Activated naive CD8-positive, alpha-beta T cell treated with anti-CD3 and anti-CD28 coated beads, Interleukin-2, amount 50 U/mL, for 24 hours (primary cell): ENCODE data around the gene IRS2.

ENCODE experiments used
- ATAC-seq: fragments of 150-1000 bp; cut with Tn5 transposase; one replicate; pipeline ENCODE4 v1.10.0; 2021
- DNase-seq: peaks from one replicate; pipeline ENCODE4 v3.0.0; 2021
- H3K27ac Mint-ChIP-seq: one replicate; pipeline ENCODE4 v1.8.0; 2021; ENCODE audit warnings: mild to moderate bottlenecking, mixed read lengths
- H3K27me3 Mint-ChIP-seq: one replicate; pipeline ENCODE4 v1.8.0; 2021; ENCODE audit warnings: mixed read lengths
- H3K36me3 Mint-ChIP-seq: one replicate; pipeline ENCODE4 v1.8.0; 2021; ENCODE audit warnings: low read depth, mixed read lengths
- H3K4me1 Mint-ChIP-seq: one replicate; pipeline ENCODE4 v1.8.0; 2021; ENCODE audit warnings: mixed read lengths
- H3K4me3 Mint-ChIP-seq: one replicate; pipeline ENCODE4 v1.8.0; 2021; ENCODE audit warnings: mild to moderate bottlenecking, moderate library complexity, mixed read lengths
- H3K9me3 Mint-ChIP-seq: one replicate; pipeline ENCODE4 v1.8.0; 2021; ENCODE audit warnings: mixed read lengths

The IRS2 gene

DNA sequence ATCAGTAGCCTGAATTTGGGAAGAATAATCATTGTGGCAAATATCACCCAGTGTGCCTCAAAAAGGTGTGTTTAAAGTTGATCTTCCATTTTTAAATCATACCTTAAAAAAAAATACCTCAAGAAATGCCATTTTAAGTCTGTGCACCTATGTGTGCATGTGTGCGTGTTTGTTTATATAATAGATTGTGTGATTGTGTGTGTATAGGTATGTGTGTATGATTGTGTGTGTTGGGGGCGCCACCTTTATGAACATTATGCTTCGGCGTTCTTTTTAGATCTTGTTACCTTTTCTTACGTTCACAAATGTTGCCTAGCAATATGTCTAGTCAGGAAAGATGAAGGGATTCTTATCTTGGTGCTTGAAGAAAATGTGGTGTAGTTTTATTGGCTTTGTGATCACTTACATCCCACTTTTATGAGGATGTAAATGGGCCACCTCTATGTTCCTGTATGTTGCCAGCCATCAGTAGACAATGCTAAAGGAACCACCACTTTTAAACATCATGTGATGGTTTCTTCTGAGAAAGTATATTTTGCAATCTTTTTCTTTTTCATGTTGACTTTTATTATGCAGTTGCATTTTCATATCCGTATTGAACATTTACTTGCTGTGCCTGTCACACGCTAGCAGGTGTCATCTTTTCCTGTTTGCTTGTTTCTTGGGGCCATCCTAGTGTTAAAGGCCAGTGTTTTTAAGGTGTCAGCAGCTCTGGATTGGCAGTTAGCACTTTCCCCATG, 2.2 kb upstream of the IRS2 start:
- H3K4me3 Mint-ChIP-seq, result no peak overlapping the region

DNA sequence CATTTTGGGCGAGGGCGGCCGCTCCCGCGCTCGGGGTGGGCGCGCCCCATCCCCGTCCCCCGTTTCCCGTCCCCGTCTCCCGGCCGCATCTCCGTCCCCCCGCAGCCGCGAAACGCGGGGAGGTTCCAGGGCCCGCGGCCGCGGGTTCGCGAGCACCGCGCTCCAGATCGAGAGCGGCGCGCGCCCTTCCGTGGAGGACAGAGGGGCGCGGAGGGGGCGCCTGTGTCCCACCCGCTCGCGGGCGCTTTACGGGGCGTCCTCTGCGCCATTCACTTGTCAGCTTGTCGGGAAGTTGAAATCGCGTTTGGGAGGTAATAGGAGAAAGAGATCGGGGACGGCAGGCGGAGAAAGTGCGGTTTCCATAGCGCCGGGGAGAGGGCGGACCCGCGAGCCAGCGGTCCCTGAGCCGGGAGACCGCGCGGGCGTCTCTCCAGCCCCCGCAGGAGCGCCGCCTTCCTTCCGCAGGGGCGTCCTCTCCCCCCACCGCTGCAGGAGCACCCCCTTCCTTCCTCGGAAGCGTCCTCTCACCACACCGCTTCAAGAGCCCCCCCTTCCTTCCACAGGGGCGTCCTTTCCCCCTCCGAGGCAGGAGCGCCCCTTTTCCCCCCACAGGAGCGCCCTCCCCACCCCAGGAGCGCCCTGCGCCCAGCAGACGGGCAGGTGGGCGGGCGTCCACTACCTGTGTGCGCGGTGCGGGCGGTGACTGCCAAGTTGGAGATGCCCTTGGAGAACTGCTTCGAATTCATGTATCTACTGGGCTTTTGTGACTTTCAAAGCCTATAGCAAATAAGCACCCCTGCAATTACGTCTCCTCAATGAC, 962 bp upstream of the IRS2 start:
- H3K4me3 Mint-ChIP-seq, result peak overlapping the region; percentile 77
- no peaks in the 10 kb centered on the region for H3K36me3 Mint-ChIP-seq
- peaks cover 19% of the 10 kb centered on the region for H3K27me3 Mint-ChIP-seq
- ATAC-seq, result no peak
- no peaks in the 10 kb centered on the region for H3K9me3 Mint-ChIP-seq
- H3K4me1 Mint-ChIP-seq, result peaks cover 10% of the 10 kb centered on the region
- H3K27ac Mint-ChIP-seq, result peak overlapping the region; percentile 42
- peak; percentile 39 for DNase-seq

More for the DNA sequence above, 2.2 kb upstream of the IRS2 start:
- Mint-ChIP-seq H3K36me3 (no peaks in the 10 kb centered on the region), H3K9me3 (no peaks in the 10 kb centered on the region), H3K4me1 (peaks cover 10% of the 10 kb centered on the region), H3K27me3 (peaks cover 19% of the 10 kb centered on the region), H3K27ac (no peak overlapping the region)
- no peak for DNase-seq
- no peak for ATAC-seq

DNA sequence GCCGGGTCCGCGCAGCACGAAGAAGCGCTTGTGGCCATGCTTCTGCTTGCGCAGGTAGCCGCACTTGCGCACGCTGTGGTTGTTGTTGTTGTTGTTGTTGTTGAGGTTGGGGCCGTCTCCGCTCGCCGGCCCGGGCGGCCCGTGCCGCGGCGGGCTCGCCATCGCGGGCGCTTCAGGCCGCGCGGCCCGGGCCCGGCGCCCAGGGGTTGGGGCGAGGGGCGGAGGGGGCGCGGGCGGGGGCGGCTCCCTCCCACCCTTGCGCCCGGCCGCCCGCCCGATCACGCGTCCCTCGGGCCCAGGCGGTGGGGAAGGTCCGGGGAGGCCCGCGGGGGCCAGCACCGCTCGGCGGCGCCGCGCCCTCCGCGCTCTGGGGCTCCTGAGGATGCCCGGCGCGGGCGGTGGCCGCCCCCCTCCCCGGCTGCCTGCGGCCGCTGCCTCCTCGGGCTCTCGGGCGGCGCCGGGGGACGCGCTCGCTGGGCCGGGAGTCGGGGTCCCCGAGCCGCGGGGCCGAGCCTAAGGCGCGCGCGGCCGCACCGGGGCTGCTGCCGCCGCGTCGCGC, 412 bp downstream of the IRS2 start:
- Mint-ChIP-seq H3K27me3 (peaks cover 17% of the 10 kb centered on the region), H3K4me3 (peak overlapping the region; percentile 69), H3K36me3 (peaks cover 4% of the 10 kb centered on the region), H3K4me1 (peaks cover 14% of the 10 kb centered on the region), H3K9me3 (no peaks in the 10 kb centered on the region), H3K27ac (no peak overlapping the region)
- DNase-seq (no peak), ATAC-seq (peak; percentile 6)

DNA sequence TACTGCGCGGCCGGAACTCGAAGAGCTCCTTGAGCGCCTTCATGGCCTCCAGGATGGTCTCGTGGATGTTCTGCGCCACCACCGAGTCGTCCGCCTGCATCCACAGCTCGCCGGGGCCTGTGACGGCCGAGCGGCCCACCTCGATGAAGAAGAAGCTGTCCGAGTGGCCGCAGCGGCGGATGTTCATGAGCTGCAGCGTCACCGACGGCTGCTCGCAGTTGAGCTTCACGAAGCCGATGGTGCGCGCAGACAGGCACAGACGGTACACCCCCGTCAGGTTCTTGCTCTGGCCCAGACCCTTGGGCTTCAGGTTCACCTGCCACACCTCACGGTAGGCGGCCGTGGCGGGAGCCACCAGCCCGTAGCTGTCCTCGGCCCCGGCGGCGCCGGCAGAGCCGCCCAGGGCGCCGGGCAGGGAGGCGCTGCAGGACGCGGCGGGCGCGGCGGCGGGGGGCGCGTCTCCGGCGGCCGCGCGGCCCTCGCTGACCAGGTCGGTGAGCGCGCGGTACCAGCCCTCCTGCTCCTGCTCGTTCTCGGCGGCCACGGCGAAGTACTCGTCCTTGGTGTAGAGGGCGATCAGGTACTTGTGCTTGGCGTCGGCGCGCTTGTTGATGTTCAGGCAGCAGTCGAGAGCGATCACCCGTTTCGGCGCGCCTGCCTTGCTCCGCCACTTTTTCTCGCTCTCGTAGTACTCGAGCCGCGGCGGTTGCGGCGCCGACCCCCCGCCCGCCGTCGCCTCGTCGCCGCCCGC, 1.1 kb downstream of the IRS2 start:
- H3K36me3 Mint-ChIP-seq, result peaks cover 4% of the 10 kb centered on the region
- H3K4me1 Mint-ChIP-seq, result peaks cover 17% of the 10 kb centered on the region
- peak overlapping the region; percentile 63 for H3K4me3 Mint-ChIP-seq
- H3K27me3 Mint-ChIP-seq, result peaks cover 14% of the 10 kb centered on the region
- peak; percentile 44 for DNase-seq
- no peaks in the 10 kb centered on the region for H3K9me3 Mint-ChIP-seq
- H3K27ac Mint-ChIP-seq, result no peak overlapping the region
- ATAC-seq, result no peak

- peaks cover 11% of the 10 kb centered on the region for H3K27me3 Mint-ChIP-seq
- peak; percentile 41 for ATAC-seq
- H3K27ac Mint-ChIP-seq, result no peak overlapping the region
- H3K9me3 Mint-ChIP-seq, result no peaks in the 10 kb centered on the region
- H3K4me1 Mint-ChIP-seq, result peaks cover 24% of the 10 kb centered on the region
- DNase-seq, result peak; percentile 76
- peaks cover 4% of the 10 kb centered on the region for H3K36me3 Mint-ChIP-seq
- H3K4me3 Mint-ChIP-seq, result peak overlapping the region; percentile 63
Observed at GRCh38 chr13:109784590-109785140, 1.7 kb downstream of the IRS2 start.

GRCh38 chr13:109783815-109784589, 2.4 kb downstream of the IRS2 start:
- no peak for DNase-seq
- peaks cover 4% of the 10 kb centered on the region for H3K36me3 Mint-ChIP-seq
- H3K27me3 Mint-ChIP-seq, result peaks cover 7% of the 10 kb centered on the region
- no peak overlapping the region for H3K27ac Mint-ChIP-seq
- H3K9me3 Mint-ChIP-seq, result no peaks in the 10 kb centered on the region
- ATAC-seq, result no peak
- H3K4me1 Mint-ChIP-seq, result peaks cover 30% of the 10 kb centered on the region
- H3K4me3 Mint-ChIP-seq, result no peak overlapping the region

DNA sequence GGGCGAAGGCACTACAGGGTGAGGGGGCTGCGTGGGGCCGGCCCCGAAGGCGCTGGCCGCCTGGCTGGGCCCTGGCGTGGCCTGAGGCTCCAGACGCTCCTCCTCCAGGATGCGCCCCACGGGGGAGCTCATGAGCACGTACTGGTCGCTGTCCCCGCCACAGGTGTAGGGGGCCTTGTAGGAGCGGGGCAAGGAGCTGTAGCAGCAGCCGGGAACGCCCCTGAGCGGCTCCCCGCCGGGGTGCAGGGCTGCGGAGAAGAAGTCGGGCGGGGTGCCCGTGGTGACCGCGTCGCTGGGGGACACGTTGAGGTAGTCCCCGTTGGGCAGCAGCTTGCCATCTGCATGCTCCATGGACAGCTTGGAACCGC, 3.0 kb downstream of the IRS2 start:
- no peak overlapping the region for H3K4me3 Mint-ChIP-seq
- DNase-seq, result no peak
- peaks cover 34% of the 10 kb centered on the region for H3K4me1 Mint-ChIP-seq
- no peak for ATAC-seq
- peaks cover 1% of the 10 kb centered on the region for H3K27me3 Mint-ChIP-seq
- peaks cover 4% of the 10 kb centered on the region for H3K36me3 Mint-ChIP-seq
- H3K9me3 Mint-ChIP-seq, result no peaks in the 10 kb centered on the region
- H3K27ac Mint-ChIP-seq, result no peak overlapping the region

GRCh38 chr13:109782823-109783431, 3.5 kb downstream of the IRS2 start:
- Mint-ChIP-seq H3K4me3 (no peak overlapping the region), H3K27me3 (no peaks in the 10 kb centered on the region), H3K27ac (no peak overlapping the region), H3K9me3 (no peaks in the 10 kb centered on the region), H3K4me1 (peaks cover 38% of the 10 kb centered on the region), H3K36me3 (peaks cover 4% of the 10 kb centered on the region)
- no peak for ATAC-seq
- no peak for DNase-seq

DNA sequence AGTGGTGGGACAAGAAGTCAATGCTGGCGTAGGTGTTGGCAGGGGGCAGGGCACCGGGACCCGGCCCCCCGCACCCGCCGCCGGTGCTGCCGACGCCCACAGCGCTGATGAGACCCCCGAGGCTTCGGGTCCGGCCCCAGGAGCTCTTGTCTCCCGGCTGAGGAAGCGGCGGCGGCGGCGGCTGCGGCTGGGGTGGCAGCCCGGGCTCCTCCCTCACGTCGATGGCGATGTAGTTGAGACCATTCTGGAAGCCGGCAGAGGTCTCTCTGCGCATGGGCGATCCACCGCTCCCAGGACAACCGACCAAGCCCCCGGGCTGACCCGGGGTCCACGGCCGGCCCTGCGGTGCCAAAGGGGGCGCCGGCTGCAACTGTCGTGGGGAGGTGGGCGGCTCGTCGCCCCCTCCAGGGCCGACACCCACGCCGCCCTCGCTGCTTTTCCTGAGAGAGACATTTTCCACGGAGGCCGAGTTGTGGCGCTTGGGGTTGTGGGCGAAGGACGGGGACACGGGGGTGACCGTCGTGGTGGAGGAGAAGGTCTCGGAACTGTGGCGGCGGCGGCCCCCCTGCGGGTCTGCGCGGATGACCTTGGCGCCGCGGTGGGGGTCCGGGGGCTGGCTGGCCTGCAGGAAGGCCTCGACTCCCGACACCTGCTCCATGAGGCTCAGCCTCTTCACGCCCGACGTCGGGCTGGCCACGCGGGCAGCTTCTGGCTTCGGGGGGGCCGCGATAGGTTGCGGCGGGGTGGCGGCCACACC, 4.1 kb downstream of the IRS2 start:
- peaks cover 39% of the 10 kb centered on the region for H3K4me1 Mint-ChIP-seq
- H3K36me3 Mint-ChIP-seq, result peaks cover 4% of the 10 kb centered on the region
- H3K27ac Mint-ChIP-seq, result no peak overlapping the region
- H3K9me3 Mint-ChIP-seq, result no peaks in the 10 kb centered on the region
- DNase-seq (no peak), ATAC-seq (no peak)
- H3K27me3 Mint-ChIP-seq, result no peaks in the 10 kb centered on the region
- no peak overlapping the region for H3K4me3 Mint-ChIP-seq

DNA sequence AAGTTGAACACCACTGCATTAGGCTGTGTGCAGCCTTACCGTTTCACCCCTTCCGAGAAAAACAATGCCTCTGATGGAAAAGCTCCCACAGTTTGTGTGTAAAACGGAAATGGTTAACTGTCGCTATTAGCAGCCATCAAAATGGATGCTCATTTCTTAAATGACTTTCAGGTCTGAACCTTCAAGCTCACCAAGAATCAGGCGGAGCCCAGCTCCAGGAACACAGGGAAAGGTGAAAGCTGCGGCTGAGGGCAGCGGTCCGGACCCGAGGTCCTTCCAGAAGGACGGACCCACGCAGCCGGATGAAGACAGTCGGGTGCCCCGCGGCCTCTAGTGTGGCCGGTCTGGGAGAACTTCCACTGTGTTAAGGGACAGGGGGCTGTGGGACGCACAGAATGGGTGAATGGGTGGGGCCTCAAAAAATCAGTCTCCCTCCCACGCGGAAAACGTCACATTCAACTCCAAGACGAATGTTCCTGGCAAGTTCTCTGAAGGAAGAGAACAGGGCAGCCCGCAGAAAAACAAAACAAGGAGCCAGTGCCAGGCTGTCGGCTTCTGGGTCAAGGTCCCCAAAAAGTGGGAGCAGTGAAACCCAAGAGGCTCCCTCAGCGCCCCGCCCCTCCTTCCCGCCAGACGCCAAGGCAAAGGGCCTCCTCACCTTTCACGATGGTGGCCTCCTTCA, 4.9 kb downstream of the IRS2 start:
- no peaks in the 10 kb centered on the region for H3K27me3 Mint-ChIP-seq
- H3K36me3 Mint-ChIP-seq, result peaks cover 4% of the 10 kb centered on the region
- H3K4me3 Mint-ChIP-seq, result no peak overlapping the region
- H3K4me1 Mint-ChIP-seq, result peaks cover 46% of the 10 kb centered on the region
- DNase-seq (no peak), ATAC-seq (no peak)
- H3K27ac Mint-ChIP-seq, result no peak overlapping the region
- H3K9me3 Mint-ChIP-seq, result no peaks in the 10 kb centered on the region

DNA sequence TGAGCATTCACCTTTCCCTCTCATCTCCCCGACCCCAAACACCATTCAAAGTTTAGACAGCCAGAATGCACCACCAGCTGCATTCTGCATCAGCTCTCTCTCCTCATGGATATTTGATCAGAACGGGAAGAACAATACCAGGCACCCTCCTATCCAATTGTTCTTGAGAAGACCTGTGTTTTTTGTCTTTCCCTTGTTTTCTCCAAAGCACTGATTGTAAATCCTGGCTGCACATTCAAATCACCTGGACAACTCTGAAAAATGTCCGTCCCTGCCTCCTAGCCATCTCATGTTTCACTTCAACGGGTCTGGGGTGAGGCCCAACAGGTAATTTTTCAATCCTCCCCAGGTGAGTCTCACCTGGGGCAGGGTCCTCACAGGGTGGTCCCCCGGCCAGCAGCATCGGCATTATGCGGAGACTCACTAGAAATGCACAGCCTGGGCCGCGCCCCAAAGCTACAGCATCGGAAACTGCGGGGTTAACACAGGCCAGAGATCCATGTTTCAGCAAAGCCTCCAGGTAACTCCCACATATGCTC, 5.5 kb downstream of the IRS2 start:
- Mint-ChIP-seq H3K9me3 (no peaks in the 10 kb centered on the region), H3K4me3 (no peak overlapping the region), H3K4me1 (peaks cover 49% of the 10 kb centered on the region), H3K27me3 (no peaks in the 10 kb centered on the region), H3K27ac (no peak overlapping the region), H3K36me3 (peaks cover 4% of the 10 kb centered on the region)
- no peak for ATAC-seq
- DNase-seq, result no peak

DNA sequence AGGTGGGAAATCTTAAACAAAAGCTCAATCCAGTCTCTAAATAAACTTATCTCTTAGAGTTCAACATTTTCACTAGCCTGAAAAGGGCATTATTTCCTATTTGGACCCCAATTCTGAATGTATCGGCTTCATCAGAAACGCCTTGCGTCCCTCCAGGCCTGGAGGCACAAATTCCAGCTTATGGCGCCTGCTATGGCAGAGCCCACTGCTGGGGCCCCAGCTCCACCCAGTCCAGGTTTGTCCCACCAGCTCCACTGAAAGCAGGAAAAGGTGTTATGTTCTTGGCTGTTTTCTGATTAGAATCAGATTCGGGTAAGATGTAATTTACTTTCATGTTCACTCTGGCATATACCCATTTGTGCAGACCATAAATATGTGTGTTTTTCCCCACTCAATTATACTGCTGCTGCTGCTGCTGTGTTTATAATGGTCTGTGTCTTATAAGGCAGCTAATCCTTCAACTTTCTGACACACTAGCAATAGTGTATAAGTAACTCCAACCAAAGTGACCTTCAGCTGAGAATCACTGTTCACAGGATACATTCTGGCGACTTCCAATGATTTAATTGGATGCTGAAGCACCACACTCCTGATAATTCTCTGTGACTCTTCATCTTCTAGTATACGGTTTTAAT, 6.4 kb downstream of the IRS2 start:
- Mint-ChIP-seq H3K4me3 (peak overlapping the region; percentile 73), H3K36me3 (peaks cover 4% of the 10 kb centered on the region), H3K27ac (no peak overlapping the region), H3K4me1 (peaks cover 49% of the 10 kb centered on the region), H3K9me3 (no peaks in the 10 kb centered on the region), H3K27me3 (no peaks in the 10 kb centered on the region)
- DNase-seq (no peak), ATAC-seq (no peak)
